Panc1 (cell line): Measurements from ENCODE around the gene ITGAX. TPM values are rescaled to one million over a fixed set of nuclear protein-coding genes. Genes with fewer than 3 reads are reported as not detected.
A peak's percentile ranks its signal among the peaks of the same experiment; 100 is the strongest.

Experiments used
- ATAC-seq: fragments of 200-7000 bp; cut with Tn5 transposase; 2 replicates; pipeline ENCODE4 v1.9.1; 2020; ENCODE audit warnings: mild to moderate bottlenecking, moderate library complexity
- BruUV-seq: library from RNA; stranded (reverse); fragments of 400-500 nt; replicated peaks from 2 replicates; lab custom pipeline; 2021; lab: Mats Ljungman, UMichigan
- CTCF ChIA-PET: fragments of 300-600 bp; sonication (Branson Sonifier 250); formaldehyde crosslinking; loops from one replicate; lab custom pipeline; 2022; ENCODE audit warnings: antibody characterized with exemption; lab: Charles Lee
- POLR2A ChIA-PET: fragments of 300-600 bp; sonication (Branson Sonifier 250); formaldehyde crosslinking; loops from one replicate; lab custom pipeline; 2022; ENCODE audit warnings: antibody characterized with exemption; lab: Charles Lee
- DNase-seq: peaks from one replicate; pipeline ENCODE4 v3.0.0-alpha.2; 2010; ENCODE audit warnings: low read depth, low spot score
- H3K27ac ChIP-seq: 2 replicates; pipeline ENCODE4 v1.5.1; 2011; ENCODE audit warnings: mild to moderate bottlenecking, low read length, inconsistent platforms
- H3K27me3 ChIP-seq: fragments of 200-500 bp; sonication (Bioruptor generic); 2 replicates; pipeline ENCODE4 v1.6.0; 2014; ENCODE audit warnings: low read length, inconsistent platforms; ENCODE audit not compliant: control insufficient read depth, insufficient read depth
- H3K36me3 ChIP-seq: fragments of 200-500 bp; sonication (Bioruptor generic); 2 replicates; pipeline ENCODE4 v1.5.1; 2014; ENCODE audit warnings: inconsistent platforms, mild to moderate bottlenecking, low read length, moderate library complexity; ENCODE audit not compliant: control insufficient read depth, insufficient read depth
- H3K4me1 ChIP-seq: 2 replicates; pipeline ENCODE4 v1.5.1; 2011; ENCODE audit warnings: inconsistent platforms, mild to moderate bottlenecking, low read length, moderate library complexity; ENCODE audit not compliant: control insufficient read depth, insufficient read depth
- H3K4me3 ChIP-seq, 2 experiments: 2 replicates each; pipeline ENCODE4 v1.5.1; 2011 to 2012; ENCODE audit warnings: low read depth in 2 of 2, low read length in 2 of 2, mild to moderate bottlenecking in 2 of 2, inconsistent platforms in 1 of 2, moderate library complexity in 1 of 2
- H3K9me3 ChIP-seq: fragments of 200-500 bp; sonication (Bioruptor generic); 2 replicates; pipeline ENCODE4 v1.5.1; 2014; ENCODE audit warnings: low read depth, mild to moderate bottlenecking, inconsistent platforms, low read length, moderate library complexity; ENCODE audit not compliant: control insufficient read depth, insufficient read depth
- POLR2AphosphoS5 ChIP-seq: IDR thresholded peaks from 2 replicates; pipeline ENCODE4 v1.6.1; 2012; ENCODE audit warnings: mild to moderate bottlenecking, low read depth, low read length, moderate library complexity
- SIN3A ChIP-seq: IDR thresholded peaks from 2 replicates; pipeline ENCODE4 v1.6.1; 2012; ENCODE audit warnings: low read depth, mild to moderate bottlenecking, low read length, moderate library complexity, borderline replicate concordance; ENCODE audit not compliant: insufficient read depth
- TCF7L2 ChIP-seq: IDR thresholded peaks from 2 replicates; pipeline ENCODE4 v1.6.1; 2011; ENCODE audit warnings: mild to moderate bottlenecking, low read depth, low read length, inconsistent platforms
- in situ Hi-C: cut with HindIII; loops from 2 replicates; pipeline ENCODE4 v1.10.0; 2016; ENCODE audit warnings: low sequenced_read_pairs, low pct_unique_long_range_greater_than_20kb
- intact Hi-C: fragments of 100-400 bp; cut with micrococcal nuclease; formaldehyde crosslinking; loops from one replicate; pipeline ENCODE4 v1.10.0; 2022; ENCODE audit not compliant: unreplicated experiment
- total RNA-seq: library from RNA; stranded (reverse); gene quantifications from one replicate; pipeline ENCODE4 v1.2.1, GENCODE V29; 2021; ENCODE audit not compliant: unreplicated experiment
- TF ChIP-seq, protein P1 (sequence below): fragments of 450-650 bp; IDR thresholded peaks from 2 replicates; pipeline ENCODE4 v1.5.1; 2017; ENCODE audit warnings: mild to moderate bottlenecking
- TF ChIP-seq, protein P2 (sequence below), 2 experiments: IDR thresholded peaks; 2 replicates each; pipeline ENCODE4 v1.6.1; 2011 to 2012; ENCODE audit warnings: low read depth in 2 of 2, control low read depth in 1 of 2, low read length in 1 of 2, mild to moderate bottlenecking in 1 of 2, moderate library complexity in 1 of 2; ENCODE audit not compliant: insufficient read depth in 1 of 2

ITGAX gene
- total RNA-seq, 1 experiment from 2014 or later, result 0.49 TPM

DNA sequence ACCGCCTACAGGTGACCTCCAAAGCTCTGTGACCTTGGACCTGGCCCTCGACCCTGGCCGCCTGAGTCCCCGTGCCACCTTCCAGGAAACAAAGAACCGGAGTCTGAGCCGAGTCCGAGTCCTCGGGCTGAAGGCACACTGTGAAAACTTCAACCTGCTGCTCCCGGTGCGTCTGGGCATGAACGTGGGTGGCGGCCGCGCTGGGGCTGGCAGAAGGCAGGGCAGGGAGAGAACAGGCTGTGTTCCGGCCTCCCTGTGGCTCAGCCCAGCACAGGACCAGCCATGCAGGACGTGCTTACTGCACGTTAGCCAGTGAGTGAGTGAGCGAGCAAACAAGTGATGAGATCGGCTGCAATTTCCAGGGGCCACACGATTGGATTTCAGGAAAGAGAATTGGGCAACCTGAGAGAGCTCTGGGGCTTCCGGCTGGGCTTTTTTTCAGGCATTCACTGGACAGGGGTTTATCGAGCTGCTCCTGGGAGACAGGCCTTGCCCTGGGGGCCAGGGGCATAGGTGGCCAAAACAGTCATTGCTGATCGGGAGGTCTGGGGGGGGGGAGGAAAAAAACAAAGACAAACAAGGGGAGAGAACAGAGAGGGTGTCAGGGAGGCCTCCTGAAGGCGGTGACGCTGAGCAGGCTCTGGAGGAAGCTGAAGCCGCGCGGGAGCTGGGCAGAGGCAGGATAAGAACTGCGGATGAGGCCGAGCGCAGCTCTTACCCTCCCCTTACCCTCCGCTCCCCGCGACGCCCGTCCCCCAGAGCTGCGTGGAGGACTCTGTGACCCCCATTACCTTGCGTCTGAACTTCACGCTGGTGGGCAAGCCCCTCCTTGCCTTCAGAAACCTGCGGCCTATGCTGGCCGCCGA, 16.9 kb downstream of the ITGAX start:
- Histone ChIP-seq H3K4me3 (no peak overlapping the region), H3K4me1 (no peaks in the 10 kb centered on the region), H3K36me3 (no peaks in the 10 kb centered on the region), H3K27ac (no peak overlapping the region), H3K9me3 (no peaks in the 10 kb centered on the region), H3K27me3 (no peaks in the 10 kb centered on the region; the same call in 1 of the 2 replicates)
- DNase-seq (no peak), ATAC-seq (peak; percentile 65)
- intact Hi-C loops (no loop called here), in situ Hi-C loops (no loop called here)
- CTCF ChIA-PET, result interaction anchor here (0.7 kb wide), 1 partner anchor 28 kb away, joined by 7 read pairs; no protein-coding TSS in a partner anchor
- POLR2A ChIA-PET, result interaction anchor here (0.6 to 0.7 kb wide), 2 partner anchors 186 to 555 kb away, joined by 4 to 9 read pairs; no protein-coding TSS in a partner anchor
- TF ChIP-seq, protein P1, sequence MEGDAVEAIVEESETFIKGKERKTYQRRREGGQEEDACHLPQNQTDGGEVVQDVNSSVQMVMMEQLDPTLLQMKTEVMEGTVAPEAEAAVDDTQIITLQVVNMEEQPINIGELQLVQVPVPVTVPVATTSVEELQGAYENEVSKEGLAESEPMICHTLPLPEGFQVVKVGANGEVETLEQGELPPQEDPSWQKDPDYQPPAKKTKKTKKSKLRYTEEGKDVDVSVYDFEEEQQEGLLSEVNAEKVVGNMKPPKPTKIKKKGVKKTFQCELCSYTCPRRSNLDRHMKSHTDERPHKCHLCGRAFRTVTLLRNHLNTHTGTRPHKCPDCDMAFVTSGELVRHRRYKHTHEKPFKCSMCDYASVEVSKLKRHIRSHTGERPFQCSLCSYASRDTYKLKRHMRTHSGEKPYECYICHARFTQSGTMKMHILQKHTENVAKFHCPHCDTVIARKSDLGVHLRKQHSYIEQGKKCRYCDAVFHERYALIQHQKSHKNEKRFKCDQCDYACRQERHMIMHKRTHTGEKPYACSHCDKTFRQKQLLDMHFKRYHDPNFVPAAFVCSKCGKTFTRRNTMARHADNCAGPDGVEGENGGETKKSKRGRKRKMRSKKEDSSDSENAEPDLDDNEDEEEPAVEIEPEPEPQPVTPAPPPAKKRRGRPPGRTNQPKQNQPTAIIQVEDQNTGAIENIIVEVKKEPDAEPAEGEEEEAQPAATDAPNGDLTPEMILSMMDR, result no peak
- TF ChIP-seq POLR2AphosphoS5, result no peak
- no peak for TF ChIP-seq SIN3A
- no peak for TF ChIP-seq TCF7L2
- TF ChIP-seq, protein P2, sequence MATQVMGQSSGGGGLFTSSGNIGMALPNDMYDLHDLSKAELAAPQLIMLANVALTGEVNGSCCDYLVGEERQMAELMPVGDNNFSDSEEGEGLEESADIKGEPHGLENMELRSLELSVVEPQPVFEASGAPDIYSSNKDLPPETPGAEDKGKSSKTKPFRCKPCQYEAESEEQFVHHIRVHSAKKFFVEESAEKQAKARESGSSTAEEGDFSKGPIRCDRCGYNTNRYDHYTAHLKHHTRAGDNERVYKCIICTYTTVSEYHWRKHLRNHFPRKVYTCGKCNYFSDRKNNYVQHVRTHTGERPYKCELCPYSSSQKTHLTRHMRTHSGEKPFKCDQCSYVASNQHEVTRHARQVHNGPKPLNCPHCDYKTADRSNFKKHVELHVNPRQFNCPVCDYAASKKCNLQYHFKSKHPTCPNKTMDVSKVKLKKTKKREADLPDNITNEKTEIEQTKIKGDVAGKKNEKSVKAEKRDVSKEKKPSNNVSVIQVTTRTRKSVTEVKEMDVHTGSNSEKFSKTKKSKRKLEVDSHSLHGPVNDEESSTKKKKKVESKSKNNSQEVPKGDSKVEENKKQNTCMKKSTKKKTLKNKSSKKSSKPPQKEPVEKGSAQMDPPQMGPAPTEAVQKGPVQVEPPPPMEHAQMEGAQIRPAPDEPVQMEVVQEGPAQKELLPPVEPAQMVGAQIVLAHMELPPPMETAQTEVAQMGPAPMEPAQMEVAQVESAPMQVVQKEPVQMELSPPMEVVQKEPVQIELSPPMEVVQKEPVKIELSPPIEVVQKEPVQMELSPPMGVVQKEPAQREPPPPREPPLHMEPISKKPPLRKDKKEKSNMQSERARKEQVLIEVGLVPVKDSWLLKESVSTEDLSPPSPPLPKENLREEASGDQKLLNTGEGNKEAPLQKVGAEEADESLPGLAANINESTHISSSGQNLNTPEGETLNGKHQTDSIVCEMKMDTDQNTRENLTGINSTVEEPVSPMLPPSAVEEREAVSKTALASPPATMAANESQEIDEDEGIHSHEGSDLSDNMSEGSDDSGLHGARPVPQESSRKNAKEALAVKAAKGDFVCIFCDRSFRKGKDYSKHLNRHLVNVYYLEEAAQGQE (IDR thresholded peaks at IDR 0.05; ENCODE audit: insufficient read depth in 1 of 2, low read depth in 2 of 2, low read length in 1 of 2), result no peak
- no TSS peak for BruUV-seq

DNA sequence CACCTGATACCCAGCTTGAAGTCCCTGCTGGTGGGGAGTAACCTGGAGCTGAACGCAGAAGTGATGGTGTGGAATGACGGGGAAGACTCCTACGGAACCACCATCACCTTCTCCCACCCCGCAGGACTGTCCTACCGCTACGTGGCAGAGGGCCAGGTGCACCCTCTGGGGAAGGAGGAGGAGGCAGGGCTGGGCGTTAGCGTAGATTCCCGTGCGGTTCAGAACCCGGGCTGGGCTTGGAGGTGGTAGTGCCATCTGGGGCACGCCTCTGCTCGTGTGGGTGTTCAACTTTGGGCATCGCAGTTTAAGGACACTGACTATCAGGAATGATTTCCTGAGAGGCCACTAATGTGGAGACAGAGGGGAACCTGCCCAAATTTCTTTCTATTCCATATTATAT, 18.3 kb downstream of the ITGAX start:
- Histone ChIP-seq H3K36me3 (no peaks in the 10 kb centered on the region), H3K4me3 (no peak overlapping the region), H3K9me3 (no peaks in the 10 kb centered on the region), H3K27me3 (no peaks in the 10 kb centered on the region; the same call in 1 of the 2 replicates), H3K27ac (no peak overlapping the region), H3K4me1 (no peaks in the 10 kb centered on the region)
- ChIA-PET POLR2A (no interaction called here), CTCF (no interaction called here)
- intact Hi-C loops (no loop called here), in situ Hi-C loops (no loop called here)
- ATAC-seq (no peak), DNase-seq (no peak)
- BruUV-seq, result no TSS peak
- TF ChIP-seq TCF7L2 (no peak), POLR2AphosphoS5 (no peak), SIN3A (no peak)
- TF ChIP-seq, protein P2 (IDR thresholded peaks at IDR 0.05; ENCODE audit: insufficient read depth in 1 of 2, low read depth in 2 of 2, low read length in 1 of 2), result no peak
- TF ChIP-seq, protein P1, result no peak
